ENCODE data around the gene POPDC2. TPM values are rescaled to one million over a fixed set of nuclear protein-coding genes. Genes with fewer than 3 reads are reported as not detected.

POPDC2 gene
- total and polyA plus RNA-seq, 2 experiments from 2014 or later: 1.2 to 2.7 TPM

GRCh38 chr3:119637679-119638477 is 22.5 kb downstream of the POPDC2 start:
- Histone ChIP-seq H3K4me3 (no peak overlapping the region), H4K20me1 (ENCODE audit: insufficient read depth, poor library complexity, severe bottlenecking) (no peaks in the 10 kb centered on the region), H3K27me3 (no peaks in the 10 kb centered on the region), H3K4me2 (no peak overlapping the region), H2AFZ (no peak overlapping the region), H3K9me2 (replicated peaks; ENCODE audit: insufficient read depth) (no peaks in the 10 kb centered on the region), H3K9me3 (ENCODE audit: low read depth) (no peaks in the 10 kb centered on the region), H3K79me2 (no peaks in the 10 kb centered on the region), H3K4me1 (ENCODE audit: insufficient read depth) (no peaks in the 10 kb centered on the region), H3K36me3 (replicated peaks; ENCODE audit: insufficient read depth, low read depth) (no peaks in the 10 kb centered on the region), H3K27ac (peak overlapping the region; percentile 87)
- DNase-seq (ENCODE audit: low spot score): peak; percentile 22
- TF ChIP-seq CTCF (IDR thresholded peaks at IDR 0.05; ENCODE audit: poor library complexity): no peak
- TF ChIP-seq EZH2 (IDR thresholded peaks at IDR 0.05; ENCODE audit: borderline replicate concordance): no peak
- TF ChIP-seq EZH2phosphoT487 (IDR thresholded peaks at IDR 0.05; ENCODE audit: low read depth, severe bottlenecking, unreplicated experiment): no peak
- 83% methylated on average over 3 of the region's 3 CpGs for WGBS (ENCODE audit: low lambda C conversion rate, missing lambda C conversion rate)

- H3K79me2 ChIP-seq: no peaks in the 10 kb centered on the region
- H3K4me2 ChIP-seq: no peak overlapping the region
- DNase-seq (ENCODE audit: low spot score): no peak
- WGBS (ENCODE audit: low lambda C conversion rate, missing lambda C conversion rate): 90% methylated on average over 4 of the region's 4 CpGs
- no peaks in the 10 kb centered on the region for H3K9me3 ChIP-seq (ENCODE audit: low read depth)
- peak overlapping the region; percentile 10 for H2AFZ ChIP-seq
- no peaks in the 10 kb centered on the region for H4K20me1 ChIP-seq (ENCODE audit: insufficient read depth, poor library complexity, severe bottlenecking)
- no peaks in the 10 kb centered on the region for H3K9me2 ChIP-seq (replicated peaks; ENCODE audit: insufficient read depth)
- H3K27me3 ChIP-seq: no peaks in the 10 kb centered on the region
- TF ChIP-seq CTCF (IDR thresholded peaks at IDR 0.05; ENCODE audit: poor library complexity) (no peak), EZH2 (IDR thresholded peaks at IDR 0.05; ENCODE audit: borderline replicate concordance) (no peak), EZH2phosphoT487 (IDR thresholded peaks at IDR 0.05; ENCODE audit: low read depth, severe bottlenecking, unreplicated experiment) (no peak)
- no peaks in the 10 kb centered on the region for H3K36me3 ChIP-seq (replicated peaks; ENCODE audit: insufficient read depth, low read depth)
- H3K27ac ChIP-seq: peak overlapping the region; percentile 87
- no peaks in the 10 kb centered on the region for H3K4me1 ChIP-seq (ENCODE audit: insufficient read depth)
- no peak overlapping the region for H3K4me3 ChIP-seq
Observed at GRCh38 chr3:119636891-119637611, 23.3 kb downstream of the POPDC2 start.

DNA sequence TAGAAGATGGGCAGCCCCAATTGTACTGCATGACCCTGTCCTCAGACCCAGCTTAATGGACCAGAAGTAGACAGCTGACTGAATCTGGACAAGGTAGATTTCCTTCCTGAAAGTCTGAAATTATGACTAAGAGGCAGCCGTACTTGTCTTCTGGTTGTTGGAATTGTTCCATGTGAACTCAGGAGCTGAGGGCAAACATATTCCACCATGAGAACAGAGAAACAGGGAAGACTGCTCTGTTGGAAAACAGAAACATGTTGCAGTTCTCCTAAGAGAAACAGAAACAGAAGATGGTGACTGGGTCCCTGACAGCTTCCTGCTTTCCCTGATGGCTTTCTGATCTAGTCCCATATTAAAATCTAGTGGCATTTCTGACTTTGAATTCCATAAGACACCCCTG is 24.1 kb downstream of the POPDC2 start:
- Histone ChIP-seq H3K27me3 (no peaks in the 10 kb centered on the region), H4K20me1 (ENCODE audit: insufficient read depth, poor library complexity, severe bottlenecking) (no peaks in the 10 kb centered on the region), H3K79me2 (no peaks in the 10 kb centered on the region), H3K4me3 (no peak overlapping the region), H3K27ac (peak overlapping the region; percentile 75), H3K9me3 (ENCODE audit: low read depth) (no peaks in the 10 kb centered on the region), H2AFZ (peak overlapping the region; percentile 10), H3K4me2 (no peak overlapping the region), H3K4me1 (ENCODE audit: insufficient read depth) (no peaks in the 10 kb centered on the region), H3K36me3 (replicated peaks; ENCODE audit: insufficient read depth, low read depth) (no peaks in the 10 kb centered on the region), H3K9me2 (replicated peaks; ENCODE audit: insufficient read depth) (no peaks in the 10 kb centered on the region)
- 90% methylated on average over 1 of the region's 1 CpG for WGBS (ENCODE audit: low lambda C conversion rate, missing lambda C conversion rate)
- no peak for DNase-seq (ENCODE audit: low spot score)
- TF ChIP-seq EZH2 (IDR thresholded peaks at IDR 0.05; ENCODE audit: borderline replicate concordance) (no peak), EZH2phosphoT487 (IDR thresholded peaks at IDR 0.05; ENCODE audit: low read depth, severe bottlenecking, unreplicated experiment) (no peak), CTCF (IDR thresholded peaks at IDR 0.05; ENCODE audit: poor library complexity) (no peak)

All from hepatocyte (in vitro differentiated cells).